ENCODE results near the gene LIMS2.

The LIMS2 gene

DNA sequence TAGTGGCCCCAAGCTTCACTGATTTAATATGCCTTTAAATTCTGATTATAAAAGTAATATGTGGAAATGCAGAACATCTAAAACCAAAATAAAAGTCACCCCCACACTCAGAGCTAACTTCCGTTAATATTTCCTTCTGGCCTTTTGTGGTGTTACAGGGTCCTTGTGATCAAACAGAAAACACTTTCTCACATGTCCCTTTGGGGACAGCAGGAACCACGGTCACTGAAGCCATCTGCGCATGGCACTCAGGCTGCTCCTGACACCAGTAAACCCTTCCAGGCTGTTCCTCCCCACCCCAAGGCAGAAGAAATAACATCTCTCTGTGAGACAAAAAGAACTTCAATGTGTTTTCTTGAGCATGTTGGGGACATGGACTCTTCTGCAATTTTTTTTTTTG, 54.5 kb downstream of the LIMS2 start (continued):
- no peak for TF ChIP-seq HOXC10 (CRISPR knock-in tag; IDR thresholded peaks at IDR 0.05)
- TF ChIP-seq ZNF174 (tag by site-specific recombination; IDR thresholded peaks at IDR 0.05) = no peak

DNA sequence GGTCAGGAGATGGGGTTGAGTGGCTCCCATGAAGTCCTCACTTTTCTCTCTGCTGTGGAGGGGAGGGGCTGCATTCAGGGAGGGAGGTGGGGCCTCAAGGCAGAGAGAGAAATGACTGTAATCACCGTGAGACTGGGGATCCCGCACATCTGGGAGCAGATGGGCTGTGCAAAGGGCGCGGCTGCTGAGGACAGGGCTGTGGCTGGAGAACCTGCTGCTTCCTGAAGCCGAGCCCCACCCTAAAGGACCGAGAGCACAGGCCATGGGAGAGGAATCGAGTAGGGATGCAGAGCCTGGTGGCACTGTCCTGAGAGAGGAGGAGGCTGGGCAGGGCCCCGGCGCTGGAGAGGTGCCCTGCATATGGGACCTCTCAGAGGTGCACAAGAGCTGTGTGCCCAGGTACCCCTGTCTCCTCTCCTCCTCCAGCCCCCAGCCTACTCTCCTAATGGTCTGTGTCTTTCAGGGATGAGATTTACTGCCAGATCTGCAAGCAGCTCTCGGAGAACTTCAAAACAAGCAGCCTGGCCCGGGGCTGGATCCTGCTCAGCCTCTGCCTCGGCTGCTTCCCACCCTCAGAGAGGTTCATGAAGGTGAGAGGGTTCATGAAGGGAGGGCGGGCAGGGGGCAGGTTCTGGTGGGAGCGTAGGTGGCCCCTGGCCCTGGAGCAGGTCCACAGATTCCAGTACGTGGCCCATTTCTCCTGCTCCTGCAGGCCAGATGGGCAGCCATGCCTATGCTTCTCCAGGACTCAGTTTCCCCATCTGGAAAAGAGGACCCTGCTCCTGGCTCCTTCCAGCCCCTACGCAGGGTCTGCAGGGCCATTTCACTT, 55.2 kb downstream of the LIMS2 start:
- POLR2A ChIA-PET = no interaction called here
- Histone ChIP-seq H3K4me3 (ENCODE audit: low read depth, low read length) (no peak overlapping the region), H3K9me3 (ENCODE audit: control insufficient read depth, insufficient read depth, low read depth, low read length) (no peaks in the 10 kb centered on the region), H3K4me1 (ENCODE audit: control insufficient read depth, insufficient read depth, low read length) (no peaks in the 10 kb centered on the region), H3K36me3 (ENCODE audit: control insufficient read depth in 2 of 2, insufficient read depth in 1 of 2, low read length in 2 of 2) (no peaks in the 10 kb centered on the region), H3K27ac (ENCODE audit: extremely low read depth, low read depth, low read length) (no peak overlapping the region)
- CTCF ChIA-PET = no interaction called here
- TF ChIP-seq BCL11A (tag by site-specific recombination; IDR thresholded peaks at IDR 0.05; ENCODE audit: low read depth) (no peak), ZNF658 (tag by site-specific recombination; IDR thresholded peaks at IDR 0.05) (no peak), SP3 (tag by site-specific recombination; IDR thresholded peaks at IDR 0.05) (no peak), GLI2 (tag by site-specific recombination; IDR thresholded peaks at IDR 0.05; ENCODE audit: borderline replicate concordance, low read depth) (no peak), ZNF449 (tag by site-specific recombination; IDR thresholded peaks at IDR 0.05) (no peak), ZFP41 (tag by site-specific recombination; IDR thresholded peaks at IDR 0.05; ENCODE audit: borderline replicate concordance) (no peak), ZNF133 (tag by site-specific recombination; IDR thresholded peaks at IDR 0.05) (no peak), KLF8 (tag by site-specific recombination; IDR thresholded peaks at IDR 0.05) (no peak), HOXA7 (CRISPR knock-in tag; IDR thresholded peaks at IDR 0.05; ENCODE audit: borderline replicate concordance) (no peak), ZNF175 (tag by site-specific recombination; IDR thresholded peaks at IDR 0.05) (no peak), ZNF501 (tag by site-specific recombination; IDR thresholded peaks at IDR 0.05) (no peak), ZNF626 (tag by site-specific recombination; IDR thresholded peaks at IDR 0.05) (no peak), ZBTB26 (tag by site-specific recombination; optimal IDR thresholded peaks at IDR 0.05) (no peak), ZNF624 (tag by site-specific recombination; IDR thresholded peaks at IDR 0.05) (no peak)
- TF ChIP-seq, protein P1, sequence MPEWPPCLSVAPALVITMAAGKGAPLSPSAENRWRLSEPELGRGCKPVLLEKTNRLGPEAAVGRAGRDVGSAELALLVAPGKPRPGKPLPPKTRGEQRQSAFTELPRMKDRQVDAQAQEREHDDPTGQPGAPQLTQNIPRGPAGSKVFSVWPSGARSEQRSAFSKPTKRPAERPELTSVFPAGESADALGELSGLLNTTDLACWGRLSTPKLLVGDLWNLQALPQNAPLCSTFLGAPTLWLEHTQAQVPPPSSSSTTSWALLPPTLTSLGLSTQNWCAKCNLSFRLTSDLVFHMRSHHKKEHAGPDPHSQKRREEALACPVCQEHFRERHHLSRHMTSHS (tag by site-specific recombination; IDR thresholded peaks at IDR 0.05) = no peak

DNA sequence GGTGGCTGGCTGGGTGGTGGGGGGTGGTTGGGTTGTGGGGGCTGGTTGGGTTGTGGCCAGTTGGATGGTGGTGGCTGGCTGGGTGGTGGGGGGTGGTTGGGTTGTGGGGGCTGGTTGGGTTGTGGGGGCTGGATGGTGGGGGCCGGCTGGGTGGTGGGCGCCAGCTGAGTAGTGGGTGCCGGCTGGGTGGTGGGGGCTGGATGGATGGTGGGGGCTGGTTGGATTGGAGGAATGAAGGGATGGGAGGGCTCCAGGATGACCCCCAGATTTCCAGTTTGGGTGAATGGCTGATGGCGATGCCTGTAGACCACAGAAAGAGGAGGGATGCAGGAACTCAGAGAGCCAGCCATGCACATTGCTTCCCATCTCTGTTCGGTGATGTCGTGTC, 56.1 kb downstream of the LIMS2 start:
- no peaks in the 10 kb centered on the region for H3K4me1 ChIP-seq (ENCODE audit: control insufficient read depth, insufficient read depth, low read length)
- ChIA-PET CTCF (interaction anchor here (0.6 kb wide), 1 partner anchor 21 kb away, joined by 3 read pairs; no protein-coding TSS in a partner anchor), POLR2A (no interaction called here)
- TF ChIP-seq KLF16 (tag by site-specific recombination; IDR thresholded peaks at IDR 0.05) = no peak
- TF ChIP-seq ZNF239 (tag by site-specific recombination; IDR thresholded peaks at IDR 0.05) = no peak
- no peak for TF ChIP-seq ZNF555 (tag by site-specific recombination; conservative IDR thresholded peaks at IDR 0.05)
- no peak for TF ChIP-seq YY1 (tag by site-specific recombination; IDR thresholded peaks at IDR 0.05)
- TF ChIP-seq, protein P2, sequence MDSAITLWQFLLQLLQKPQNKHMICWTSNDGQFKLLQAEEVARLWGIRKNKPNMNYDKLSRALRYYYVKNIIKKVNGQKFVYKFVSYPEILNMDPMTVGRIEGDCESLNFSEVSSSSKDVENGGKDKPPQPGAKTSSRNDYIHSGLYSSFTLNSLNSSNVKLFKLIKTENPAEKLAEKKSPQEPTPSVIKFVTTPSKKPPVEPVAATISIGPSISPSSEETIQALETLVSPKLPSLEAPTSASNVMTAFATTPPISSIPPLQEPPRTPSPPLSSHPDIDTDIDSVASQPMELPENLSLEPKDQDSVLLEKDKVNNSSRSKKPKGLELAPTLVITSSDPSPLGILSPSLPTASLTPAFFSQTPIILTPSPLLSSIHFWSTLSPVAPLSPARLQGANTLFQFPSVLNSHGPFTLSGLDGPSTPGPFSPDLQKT (IDR thresholded peaks at IDR 0.05; ENCODE audit: borderline replicate concordance, low read depth, low read length) = no peak
- TF ChIP-seq SP2 (tag by site-specific recombination; IDR thresholded peaks at IDR 0.05) = no peak
- TF ChIP-seq ZNF202 (tag by site-specific recombination; IDR thresholded peaks at IDR 0.05; ENCODE audit: borderline replicate concordance) = no peak
- TF ChIP-seq MEIS1 (CRISPR knock-in tag; IDR thresholded peaks at IDR 0.05; ENCODE audit: borderline replicate concordance) = no peak
- TF ChIP-seq ZNF24 (tag by site-specific recombination; IDR thresholded peaks at IDR 0.05) = no peak
- no peak for TF ChIP-seq ZNF221 (tag by site-specific recombination; IDR thresholded peaks at IDR 0.05; ENCODE audit: borderline replicate concordance)
- no peak for TF ChIP-seq BCL11B (tag by site-specific recombination; IDR thresholded peaks at IDR 0.05; ENCODE audit: low read depth)
- TF ChIP-seq ZNF19 (tag by site-specific recombination; IDR thresholded peaks at IDR 0.05; ENCODE audit: low read depth) = no peak
- TF ChIP-seq ZBTB26 (tag by site-specific recombination; optimal IDR thresholded peaks at IDR 0.05) = no peak

More for the DNA sequence above, 56.1 kb downstream of the LIMS2 start:
- Histone ChIP-seq H3K27ac (ENCODE audit: extremely low read depth, low read depth, low read length) (no peak overlapping the region), H3K36me3 (ENCODE audit: control insufficient read depth in 2 of 2, insufficient read depth in 1 of 2, low read length in 2 of 2) (no peaks in the 10 kb centered on the region), H3K4me3 (ENCODE audit: low read depth, low read length) (no peak overlapping the region), H3K9me3 (ENCODE audit: control insufficient read depth, insufficient read depth, low read depth, low read length) (no peaks in the 10 kb centered on the region)

Measured in HEK293 (cell line).